HCT116 (cell line): Measurements from ENCODE around the gene SKAP1. TPM values are rescaled to one million over a fixed set of nuclear protein-coding genes. Genes with fewer than 3 reads are reported as not detected.

ENCODE experiments used
- ATAC-seq: fragments of 200-7000 bp; cut with Tn5 transposase; 2 replicates; pipeline ENCODE4 v1.9.1; 2020; ENCODE audit warnings: mild to moderate bottlenecking, moderate library complexity
- BruUV-seq: library from RNA; stranded (reverse); fragments of 400-500 nt; replicated peaks from 2 replicates; lab custom pipeline; 2021; lab: Mats Ljungman, UMichigan
- CTCF ChIA-PET: fragments of 300-600 bp; sonication (Branson Sonifier 250); formaldehyde crosslinking; loops from one replicate; lab custom pipeline; 2021; ENCODE audit warnings: antibody characterized with exemption; lab: Charles Lee
- POLR2A ChIA-PET: fragments of 300-600, 350-600 bp; sonication (Branson Sonifier 250); formaldehyde crosslinking; loops from one replicate; lab custom pipeline; 2021; ENCODE audit warnings: antibody characterized with exemption; lab: Charles Lee
- RAD21 ChIA-PET, 2 experiments: fragments of 300-600 bp; sonication (Branson Sonifier 250); formaldehyde crosslinking; loops; one replicate each; lab custom pipeline; 2023; ENCODE audit warnings: low total read pairs in 2 of 2; ENCODE audit not compliant: uncharacterized antibody in 2 of 2, unreplicated experiment in 2 of 2, low non-redundant PET in 1 of 2; lab: Charles Lee
- DNase-seq: peaks from one replicate; pipeline ENCODE4 v3.0.0-alpha.2; 2010; ENCODE audit warnings: low read depth, low spot score
- H2AFZ ChIP-seq: fragments of 200-600 bp; shearing (Covaris generic), sonication (generic); 2 replicates; pipeline ENCODE4 v1.6.1; 2017; ENCODE audit warnings: low read depth, mixed run types, mixed read lengths, antibody characterized with exemption, low read length; ENCODE audit not compliant: poor library complexity, severe bottlenecking
- H3K27ac ChIP-seq: 2 replicates; pipeline ENCODE4 v1.5.1; 2012; ENCODE audit warnings: low read depth, low read length
- H3K27me3 ChIP-seq: fragments of 200-600 bp; sonication (generic); 2 replicates; pipeline ENCODE4 v1.6.1; 2016; ENCODE audit warnings: mixed run types, low read length, mixed read lengths; ENCODE audit not compliant: insufficient read depth
- H3K36me3 ChIP-seq, 2 experiments: fragments of 200-500 bp in 1 of 2; fragments of 200-600 bp in 1 of 2; sonication (Bioruptor generic) in 1 of 2; sonication (generic) in 1 of 2; 2 replicates each; pipeline versions ENCODE4 v1.5.1 to v1.6.1; 2014 to 2016; ENCODE audit warnings: low read length in 2 of 2, inconsistent platforms in 1 of 2, mixed read lengths in 1 of 2, mixed run types in 1 of 2; ENCODE audit not compliant: insufficient read depth in 2 of 2, control insufficient read depth in 1 of 2
- H3K4me1 ChIP-seq, 2 experiments: fragments of 200-600 bp in 1 of 2; sonication (generic) in 1 of 2; 2 replicates each; pipeline versions ENCODE4 v1.5.1 to v1.6.1; 2012 to 2017; ENCODE audit warnings: low read length in 2 of 2, inconsistent platforms in 1 of 2, mild to moderate bottlenecking in 1 of 2, mixed read lengths in 1 of 2, mixed run types in 1 of 2, moderate library complexity in 1 of 2; ENCODE audit not compliant: insufficient read depth in 2 of 2, control insufficient read depth in 1 of 2
- H3K4me2 ChIP-seq: fragments of 200-600 bp; sonication (generic); 2 replicates; pipeline ENCODE4 v1.6.1; 2017; ENCODE audit warnings: mixed run types, low read length, mixed read lengths
- H3K4me3 ChIP-seq, 2 experiments: fragments of 200-600 bp in 1 of 2; sonication (generic) in 1 of 2; replicated peaks in 1 of 2; 2 replicates each; pipeline ENCODE4 v1.5.1; 2011 to 2016; ENCODE audit warnings: low read length in 2 of 2, control low read depth in 1 of 2, low read depth in 1 of 2, mild to moderate bottlenecking in 1 of 2, mixed read lengths in 1 of 2, mixed run types in 1 of 2
- H3K79me2 ChIP-seq: fragments of 200-600 bp; sonication (generic); 2 replicates; pipeline ENCODE4 v1.6.1; 2017; ENCODE audit warnings: mild to moderate bottlenecking, mixed run types, low read length, moderate library complexity, mixed read lengths; ENCODE audit not compliant: insufficient read depth
- H3K9ac ChIP-seq: fragments of 200-600 bp; sonication (generic); 2 replicates; pipeline ENCODE4 v1.6.1; 2016; ENCODE audit warnings: low read length, mixed read lengths
- H3K9me2 ChIP-seq: fragments of 200-600 bp; sonication (generic), shearing (Covaris generic); 2 replicates; pipeline ENCODE4 v1.6.1; 2017; ENCODE audit warnings: mixed run types, mild to moderate bottlenecking, moderate library complexity; ENCODE audit not compliant: insufficient read depth
- H3K9me3 ChIP-seq, 2 experiments: fragments of 200-500 bp in 1 of 2; fragments of 200-600 bp in 1 of 2; sonication (Bioruptor generic) in 1 of 2; sonication (generic) in 1 of 2; 2 replicates each; pipeline ENCODE4 v1.6.1; 2014 to 2017; ENCODE audit warnings: low read length in 2 of 2, mixed read lengths in 2 of 2, inconsistent platforms in 1 of 2, low read depth in 1 of 2, mild to moderate bottlenecking in 1 of 2, mixed run types in 1 of 2, moderate library complexity in 1 of 2; ENCODE audit not compliant: control insufficient read depth in 1 of 2, insufficient read depth in 1 of 2
- H4K20me1 ChIP-seq: fragments of 200-600 bp; sonication (generic), shearing (Covaris generic); 2 replicates; pipeline ENCODE4 v1.6.1; 2017; ENCODE audit warnings: mixed run types, mild to moderate bottlenecking, moderate library complexity; ENCODE audit not compliant: insufficient read depth
- ATF3 ChIP-seq: IDR thresholded peaks from 2 replicates; pipeline ENCODE4 v1.6.1; 2012
- CBX3 ChIP-seq: IDR thresholded peaks from 2 replicates; pipeline ENCODE4 v1.6.1; 2012; ENCODE audit warnings: low read depth
- CEBPB ChIP-seq: IDR thresholded peaks from 2 replicates; pipeline ENCODE4 v1.6.1; 2012; ENCODE audit warnings: low read depth
- EGR1 ChIP-seq: IDR thresholded peaks from 2 replicates; pipeline ENCODE4 v1.6.1; 2012; ENCODE audit warnings: low read depth
- EZH2 ChIP-seq: fragments of 200-600 bp; sonication (generic); IDR thresholded peaks from 2 replicates; pipeline ENCODE4 v1.6.1; 2017; ENCODE audit warnings: antibody characterized with exemption, mixed run types
- EZH2phosphoT487 ChIP-seq: fragments of 200-600 bp; IDR thresholded peaks from 2 replicates; pipeline ENCODE4 v1.6.1; 2018; ENCODE audit warnings: antibody characterized with exemption, borderline replicate concordance
- RAD21 ChIP-seq: IDR thresholded peaks from 2 replicates; pipeline ENCODE4 v1.6.1; 2012; ENCODE audit warnings: low read depth, mild to moderate bottlenecking
- REST ChIP-seq: IDR thresholded peaks from 2 replicates; pipeline ENCODE4 v1.6.1; 2012; ENCODE audit warnings: low read depth
- YY1 ChIP-seq: IDR thresholded peaks from 2 replicates; pipeline ENCODE4 v1.6.1; 2011; ENCODE audit warnings: low read length, low read depth, moderate library complexity, mild to moderate bottlenecking; ENCODE audit not compliant: insufficient replicate concordance; ENCODE audit errors: extremely low read depth
- intact Hi-C: fragments of 100-400 bp; cut with micrococcal nuclease; formaldehyde crosslinking; loops from 2 replicates; pipeline ENCODE4 v1.10.0; 2022
- total RNA-seq: library from RNA; stranded (reverse); gene quantifications from one replicate; pipeline ENCODE4 v1.2.1, GENCODE V29; 2021; ENCODE audit not compliant: unreplicated experiment

SKAP1 gene
- total RNA-seq, 1 experiment from 2014 or later, result 12.4 TPM

- no peak for TF ChIP-seq CBX3
Measured at GRCh38 chr17:48160177-48161081, 269.6 kb downstream of the SKAP1 start (continued).

GRCh38 chr17:48159232-48159631 is 270.8 kb downstream of the SKAP1 start:
- Histone ChIP-seq H3K27me3 (no peaks in the 10 kb centered on the region), H2AFZ (no peak overlapping the region), H3K4me1 (peaks cover 0 to under 1% of the 10 kb centered on the region in 2 experiments; a peak in 1 of 4 replicates), H4K20me1 (no peaks in the 10 kb centered on the region), H3K79me2 (no peaks in the 10 kb centered on the region), H3K9me2 (no peaks in the 10 kb centered on the region), H3K36me3 (no peaks in the 10 kb centered on the region), H3K4me2 (no peak overlapping the region), H3K9ac (no peak overlapping the region), H3K9me3 (no peaks in the 10 kb centered on the region), H3K4me3 (no peak overlapping the region), H3K27ac (no peak overlapping the region)
- RAD21 ChIA-PET, result no interaction called here
- no peak for TF ChIP-seq YY1
- no peak for TF ChIP-seq RAD21
- TF ChIP-seq REST, result no peak
- no peak for TF ChIP-seq EGR1
- TF ChIP-seq ATF3, result no peak
- no peak for TF ChIP-seq CEBPB
- no peak for TF ChIP-seq EZH2
- no peak for TF ChIP-seq EZH2phosphoT487
- intact Hi-C loops, result loop anchor here (10.0 kb wide), 2 partner anchors 636 to 716 kb away; no protein-coding TSS in a partner anchor
- POLR2A ChIA-PET, result no interaction called here
- ATAC-seq (no peak), DNase-seq (no peak)
- BruUV-seq, result no TSS peak
- CTCF ChIA-PET, result interaction anchor here (0.7 to 2.2 kb wide), 6 partner anchors 8 to 149 kb away, joined by 3 to 7 read pairs (median 3); no protein-coding TSS in a partner anchor
